HG03457 (cell line): ENCODE measurements around the gene OSBP2.

Source experiments
- ATAC-seq: cut with Tn5 transposase; IDR thresholded peaks from one replicate; pipeline ENCODE4 v1.9.1; 2021; ENCODE audit warnings: moderate number of reproducible peaks; ENCODE audit not compliant: unreplicated experiment

Gene OSBP2

DNA sequence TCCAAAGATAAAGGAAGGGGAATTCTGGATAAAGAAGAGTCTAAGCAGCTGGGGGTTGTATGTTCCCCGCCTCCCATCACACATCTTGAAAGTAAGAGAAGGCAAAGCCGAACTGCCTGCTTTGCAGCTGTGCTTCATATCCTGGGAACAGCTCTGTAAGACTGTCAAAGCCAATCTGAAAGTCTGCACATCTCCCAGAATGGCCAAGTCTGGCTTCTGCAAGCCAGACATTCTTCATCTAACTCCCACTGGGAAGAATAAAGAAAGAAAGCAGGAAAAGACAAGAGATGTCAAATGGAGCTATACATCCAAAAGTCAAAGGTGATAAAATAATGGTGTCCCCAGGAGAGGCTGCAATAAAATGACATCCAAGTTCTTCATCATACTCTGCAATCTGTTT, 258.5 kb downstream of the OSBP2 start:
- no peak for ATAC-seq

GRCh38 chr22:30955153-30955552, 260.5 kb downstream of the OSBP2 start:
- no peak for ATAC-seq
